ENCODE results near the gene GGT7. TPM values are rescaled to one million over a fixed set of nuclear protein-coding genes. Genes with fewer than 3 reads are reported as not detected.

Gene GGT7
- polyA plus RNA-seq, 1 donor from 2014 or later = 42.9 TPM

GRCh38 chr20:34820805-34821578 lies 51.7 kb downstream of the GGT7 start:
- no peak overlapping the region for H3K9ac ChIP-seq (ENCODE audit: low read length)
- H2AFZ ChIP-seq (ENCODE audit: low read depth, low read length) = no peak overlapping the region
- H4K20me1 ChIP-seq (ENCODE audit: insufficient read depth) = no peaks in the 10 kb centered on the region
- no peaks in the 10 kb centered on the region for H3K9me2 ChIP-seq (ENCODE audit: insufficient read depth, low read length)
- no peaks in the 10 kb centered on the region for H3K36me3 ChIP-seq (ENCODE audit: insufficient read depth, low read length)
- H3K27me3 ChIP-seq (ENCODE audit: insufficient read depth, low read depth, low read length) = no peaks in the 10 kb centered on the region
- H3K79me2 ChIP-seq (replicated peaks; ENCODE audit: insufficient read depth, low read length) = peaks cover 82% of the 10 kb centered on the region
- no peak for TF ChIP-seq RAD21 (conservative IDR thresholded peaks at IDR 0.05)
- TF ChIP-seq CTCF (IDR thresholded peaks at IDR 0.05; ENCODE audit: poor library complexity, severe bottlenecking) = no peak
- TF ChIP-seq SMC3 (conservative IDR thresholded peaks at IDR 0.05; ENCODE audit: poor library complexity) = no peak
- no peak overlapping the region for H3K4me3 ChIP-seq (ENCODE audit: low read length)
- H3K27ac ChIP-seq (ENCODE audit: low read length) = no peak overlapping the region
- H3K9me3 ChIP-seq (ENCODE audit: low read length) = no peaks in the 10 kb centered on the region
- no peaks in the 10 kb centered on the region for H3F3A ChIP-seq (ENCODE audit: insufficient read depth, low read length, poor library complexity, severe bottlenecking)
- no peak overlapping the region for H3K4me2 ChIP-seq (ENCODE audit: low read length)

GRCh38 chr20:34817801-34818200 lies 54.9 kb downstream of the GGT7 start:
- H3K79me2 ChIP-seq (replicated peaks; ENCODE audit: insufficient read depth, low read length) = peaks cover 78% of the 10 kb centered on the region
- H3K27me3 ChIP-seq (ENCODE audit: insufficient read depth, low read depth, low read length) = no peaks in the 10 kb centered on the region
- H3K27ac ChIP-seq (ENCODE audit: low read length) = no peak overlapping the region
- no peak for TF ChIP-seq RAD21 (conservative IDR thresholded peaks at IDR 0.05)
- TF ChIP-seq POLR2AphosphoS5 (IDR thresholded peaks at IDR 0.05) = no peak
- TF ChIP-seq MXI1 (conservative IDR thresholded peaks at IDR 0.05; ENCODE audit: poor library complexity, severe bottlenecking) = no peak
- no peak for TF ChIP-seq EP300 (conservative IDR thresholded peaks at IDR 0.05; ENCODE audit: poor library complexity, severe bottlenecking)
- no peak for TF ChIP-seq SMC3 (conservative IDR thresholded peaks at IDR 0.05; ENCODE audit: poor library complexity)
- no peak for TF ChIP-seq CTCF (IDR thresholded peaks at IDR 0.05; ENCODE audit: poor library complexity, severe bottlenecking)
- TF ChIP-seq TAF1 (IDR thresholded peaks at IDR 0.05; ENCODE audit: low read depth) = no peak
- TF ChIP-seq EZH2 (IDR thresholded peaks at IDR 0.05; ENCODE audit: borderline replicate concordance, insufficient read depth, low read length, poor library complexity, severe bottlenecking) = no peak
- no peak for TF ChIP-seq REST (IDR thresholded peaks at IDR 0.05; ENCODE audit: borderline replicate concordance)
- no peak overlapping the region for H3K4me2 ChIP-seq (ENCODE audit: low read length)
- no peaks in the 10 kb centered on the region for H3K9me3 ChIP-seq (ENCODE audit: low read length)
- H3K4me3 ChIP-seq (ENCODE audit: low read length) = no peak overlapping the region
- H2AFZ ChIP-seq (ENCODE audit: low read depth, low read length) = no peak overlapping the region
- no peaks in the 10 kb centered on the region for H3K9me2 ChIP-seq (ENCODE audit: insufficient read depth, low read length)
- H3F3A ChIP-seq (ENCODE audit: insufficient read depth, low read length, poor library complexity, severe bottlenecking) = no peaks in the 10 kb centered on the region
- H3K9ac ChIP-seq (ENCODE audit: low read length) = no peak overlapping the region
- peaks cover 3% of the 10 kb centered on the region for H4K20me1 ChIP-seq (ENCODE audit: insufficient read depth)
- H3K36me3 ChIP-seq (ENCODE audit: insufficient read depth, low read length) = no peaks in the 10 kb centered on the region
